Glomerular endothelial cell (primary cell): ENCODE data around the gene RASIP1. TPM values are rescaled to one million over a fixed set of nuclear protein-coding genes. Genes with fewer than 3 reads are reported as not detected.
"Not testable (repeated sequence)": the region's sequence is repeated elsewhere in the genome, so short reads cannot be mapped to it uniquely, and the experiment has no call there.

Experiments
- DNase-seq: peaks from one replicate; pipeline ENCODE4 v3.0.0-alpha.2; 2011; ENCODE audit warnings: low read depth, low spot score; ENCODE audit errors: extremely low read depth
- total RNA-seq: library from RNA; depleted of rRNA; stranded (reverse); fragments of >200 nt; gene quantifications from 2 replicates; pipeline ENCODE4 v1.2.3, GENCODE V29; 2015

RASIP1 gene
- total RNA-seq, 1 donor from 2014 or later = 153 TPM

- peak; percentile 96 for DNase-seq
Measured at GRCh38 chr19:48713864-48714755, 26.3 kb downstream of the RASIP1 start.

GRCh38 chr19:48713041-48713863 is 27.2 kb downstream of the RASIP1 start:
- DNase-seq = no peak

GRCh38 chr19:48711106-48711662 is 29.2 kb downstream of the RASIP1 start:
- DNase-seq = no peak

GRCh38 chr19:48708471-48708870 is 31.9 kb downstream of the RASIP1 start:
- DNase-seq = no peak

GRCh38 chr19:48705431-48705830 is 35.0 kb downstream of the RASIP1 start:
- DNase-seq = no peak

- DNase-seq = no peak
Measured at GRCh38 chr19:48703316-48703715, 37.1 kb downstream of the RASIP1 start.

- no peak for DNase-seq
Measured at GRCh38 chr19:48702701-48703100, 37.7 kb downstream of the RASIP1 start.

- no peak for DNase-seq
Measured at GRCh38 chr19:48698046-48698445, 42.4 kb downstream of the RASIP1 start.

- DNase-seq = no peak
Measured at GRCh38 chr19:48696353-48697010, 43.9 kb downstream of the RASIP1 start.

GRCh38 chr19:48695743-48696352 is 44.6 kb downstream of the RASIP1 start, which contains the start of gene FUT2:
TSS of gene FUT2 (plus strand) at chr19:48695971. CDS start at chr19:48702957, 6,986 bp downstream.
- no peak for DNase-seq

GRCh38 chr19:48693629-48694028 is 46.8 kb downstream of the RASIP1 start:
- DNase-seq = not testable (repeated sequence)

- DNase-seq = no peak
Measured at GRCh38 chr19:48689449-48689848, 51.0 kb downstream of the RASIP1 start.

GRCh38 chr19:48687776-48688175 is 52.6 kb downstream of the RASIP1 start:
- DNase-seq = no peak

GRCh38 chr19:48686637-48687036 is 53.8 kb downstream of the RASIP1 start:
- DNase-seq = not testable (repeated sequence)

- no peak for DNase-seq
Measured at GRCh38 chr19:48686088-48686487, 54.3 kb downstream of the RASIP1 start.

- no peak for DNase-seq
Measured at GRCh38 chr19:48685583-48685982, 54.8 kb downstream of the RASIP1 start.

- DNase-seq = no peak
Measured at GRCh38 chr19:48683349-48683748, 57.1 kb downstream of the RASIP1 start.

- DNase-seq = no peak
Measured at GRCh38 chr19:48681127-48681470, 59.3 kb downstream of the RASIP1 start.

- no peak for DNase-seq
Measured at GRCh38 chr19:48680436-48681126, 59.8 kb downstream of the RASIP1 start.

- DNase-seq = not testable (repeated sequence)
Measured at GRCh38 chr19:48680006-48680405, 60.4 kb downstream of the RASIP1 start.
